Left lung (tissue), 10 donors: ENCODE data around the gene UAP1. TPM values are rescaled to one million over a fixed set of nuclear protein-coding genes. Genes with fewer than 3 reads are reported as not detected.

ENCODE experiments used
- ATAC-seq: fragments of 200-7000 bp; cut with Tn5 transposase; one replicate; pipeline ENCODE4 v1.9.1; 2020; ENCODE audit warnings: moderate library complexity
- DNase-seq, 4 donors: peaks; one replicate each; pipeline ENCODE4 v3.0.0-alpha.2; 2013 to 2020
- H3K27ac ChIP-seq, 2 donors: fragments of 200-600 bp; sonication (generic) in 1 of 2; one replicate each; pipeline versions ENCODE4 v1.5.0 to v1.8.0; 2020 to 2021
- H3K27me3 ChIP-seq, 2 donors: fragments of 200-600 bp; sonication (generic) in 1 of 2; one replicate each; pipeline versions ENCODE4 v1.5.0 to v1.8.0; 2020 to 2021
- H3K36me3 ChIP-seq, 2 donors: fragments of 200-600 bp; sonication (generic) in 1 of 2; one replicate each; pipeline versions ENCODE4 v1.5.0 to v1.8.0; 2020 to 2021
- H3K4me1 ChIP-seq, 2 donors: fragments of 200-600 bp; one replicate each; pipeline ENCODE4 v1.8.0; 2021
- H3K4me3 ChIP-seq, 2 donors: fragments of 200-600 bp; sonication (generic) in 1 of 2; one replicate each; pipeline versions ENCODE4 v1.5.0 to v1.8.0; 2020 to 2021; ENCODE audit warnings: mild to moderate bottlenecking in 1 of 2
- H3K9me3 ChIP-seq, 2 donors: fragments of 200-600 bp; sonication (generic) in 1 of 2; one replicate each; pipeline versions ENCODE4 v1.5.0 to v1.8.0; 2020 to 2021
- CTCF ChIP-seq, 2 donors: fragments of 200-600 bp; sonication (generic) in 1 of 2; IDR thresholded peaks; one replicate each; pipeline versions ENCODE4 v1.5.0 to v1.8.0; 2021; ENCODE audit warnings: antibody characterized with exemption in 2 of 2
- intact Hi-C, 2 donors: fragments of 100-400 bp; cut with DNase I; formaldehyde crosslinking; loops; one replicate each; pipeline versions ENCODE4 v1.11.2 to v1.14.2; 2022
- polyA plus RNA-seq, 6 donors: library from polyadenylated mRNA; unstranded; fragments of 120-200 nt; gene quantifications; one replicate each; pipeline ENCODE4 v1.2.1, GENCODE V29; 2013; ENCODE audit not compliant: insufficient read length in 6 of 6
- total RNA-seq, 2 donors: library from RNA; stranded (reverse); fragmentation: NEBNext Ultra II Directional; extraction: Animal tissue kit (Norgen Biotek cat#: 25700); gene quantifications; one replicate each; pipeline ENCODE4 v1.2.1, GENCODE V29; 2021
- donor health status: DM: no; HTN: yes; CAD: no.
- donor health status: DM: no; HTN: no; CAD: no.

The UAP1 gene
- total and polyA plus RNA-seq, 8 donors, result 32.1 to 41.6 (median 39.2) TPM

- intact Hi-C loops, result no loop called here
- Histone ChIP-seq H3K36me3 (no peaks in the 10 kb centered on the region), H3K9me3 (no peaks in the 10 kb centered on the region), H3K27ac (no peak overlapping the region), H3K4me1 (no peaks in the 10 kb centered on the region), H3K27me3 (no peaks in the 10 kb centered on the region), H3K4me3 (no peak overlapping the region)
- no peak for TF ChIP-seq CTCF (IDR thresholded peaks at IDR 0.05)
- no peak for DNase-seq
- ATAC-seq, result no peak
Measured at GRCh38 chr1:162645666-162646065, 84.1 kb downstream of the UAP1 start.

GRCh38 chr1:162649583-162649982 is 88.1 kb downstream of the UAP1 start:
- Histone ChIP-seq H3K36me3 (no peaks in the 10 kb centered on the region), H3K27me3 (no peaks in the 10 kb centered on the region), H3K27ac (no peak overlapping the region), H3K4me3 (no peak overlapping the region), H3K9me3 (no peaks in the 10 kb centered on the region), H3K4me1 (no peaks in the 10 kb centered on the region)
- ATAC-seq, result no peak
- intact Hi-C loops, result no loop called here
- no peak for DNase-seq
- no peak for TF ChIP-seq CTCF (IDR thresholded peaks at IDR 0.05)

Other genes starting within 250 kb of the UAP1 start
- not detected for gene SPATA46, start 184.9 kb upstream of the UAP1 start, total RNA-seq
- gene SPATA46, start 184.9 kb upstream of the UAP1 start, polyA plus RNA-seq, result 1 to 10 TPM in 1 of 6 donors, under 1 TPM in 5; 0.47 to 1.1 (median 0.73) TPM
- 1 to 10 TPM; 5.2 to 8.5 TPM for gene C1orf226, start 180.0 kb upstream of the UAP1 start, total RNA-seq
- gene C1orf226, start 180.0 kb upstream of the UAP1 start, polyA plus RNA-seq, result 1 to 10 TPM; 4.0 to 6.3 (median 4.8) TPM
- gene SH2D1B, start 149.6 kb upstream of the UAP1 start, total RNA-seq, result 1 to 10 TPM in 1 of 2 donors, under 1 TPM in 1; 0.68 to 1.2 TPM
- under 1 TPM; 0.25 to 0.96 (median 0.70) TPM for gene SH2D1B, start 149.6 kb upstream of the UAP1 start, polyA plus RNA-seq
- 10 to 100 TPM; 53.1 to 56.6 TPM for gene UHMK1, start 63.9 kb upstream of the UAP1 start, total RNA-seq
- 10 to 100 TPM; 28.8 to 36.8 (median 33.5) TPM for gene UHMK1, start 63.9 kb upstream of the UAP1 start, polyA plus RNA-seq
- gene DDR2, start 70.7 kb downstream of the UAP1 start, total RNA-seq, result 10 to 100 TPM; 47.1 to 47.6 TPM
- 10 to 100 TPM; 28.5 to 47.9 (median 42.2) TPM for gene DDR2, start 70.7 kb downstream of the UAP1 start, polyA plus RNA-seq
- gene HSD17B7, start 229.0 kb downstream of the UAP1 start, total RNA-seq, result 10 to 100 TPM; 19.7 to 33.7 TPM
- gene HSD17B7, start 229.0 kb downstream of the UAP1 start, polyA plus RNA-seq, result 10 to 100 TPM; 16.4 to 26.5 (median 22.2) TPM